GF-D8 (cell line): ENCODE measurements around the gene RTP3.

Source experiments
- DNase-seq: peaks from one replicate; lab custom pipeline; 2025; lab: John Stamatoyannopoulos, UW

The RTP3 gene

GRCh38 chr3:46497556-46498265, at the start of gene RTP3:
Gene RTP3 (plus strand): TSS chr3:46497976. CDS start chr3:46498063, 87 bp downstream.
- DNase-seq: no peak

GRCh38 chr3:46448721-46449120, 49.1 kb upstream of the RTP3 start:
- DNase-seq: no peak

- DNase-seq: no peak
These were observed 47.8 kb upstream of the RTP3 start for GRCh38 chr3:46449755-46450552.

- DNase-seq: no peak
These were observed 44.1 kb upstream of the RTP3 start for GRCh38 chr3:46453526-46454208.

GRCh38 chr3:46454209-46454595, 43.6 kb upstream of the RTP3 start:
- DNase-seq: no peak

- DNase-seq: no peak
These were observed 43.2 kb upstream of the RTP3 start for GRCh38 chr3:46454606-46455005.

GRCh38 chr3:46455231-46456115, 42.3 kb upstream of the RTP3 start:
- DNase-seq: no peak

- DNase-seq: no peak
These were observed 41.7 kb upstream of the RTP3 start for GRCh38 chr3:46456118-46456517.

- no peak for DNase-seq
These were observed 37.7 kb upstream of the RTP3 start for GRCh38 chr3:46460051-46460450.

GRCh38 chr3:46462111-46462510, 35.7 kb upstream of the RTP3 start:
- DNase-seq: no peak

- no peak for DNase-seq
These were observed 35.3 kb upstream of the RTP3 start for GRCh38 chr3:46462511-46462910.

- no peak for DNase-seq
These were observed 34.5 kb upstream of the RTP3 start for GRCh38 chr3:46463120-46463867.

GRCh38 chr3:46463868-46464241, 33.9 kb upstream of the RTP3 start:
- no peak for DNase-seq

GRCh38 chr3:46464326-46465195, 33.2 kb upstream of the RTP3 start, which contains the start of gene LTF:
Gene LTF (minus strand): TSS chr3:46464905. CDS start chr3:46464867, 38 bp downstream.
- no peak for DNase-seq

- DNase-seq: no peak
These were observed 32.6 kb upstream of the RTP3 start for GRCh38 chr3:46465196-46465520.

GRCh38 chr3:46466273-46466672, 31.5 kb upstream of the RTP3 start:
- no peak for DNase-seq

- DNase-seq: no peak
These were observed 30.8 kb upstream of the RTP3 start for GRCh38 chr3:46466871-46467403.

- DNase-seq: no peak
These were observed 30.2 kb upstream of the RTP3 start for GRCh38 chr3:46467562-46467961.

- no peak for DNase-seq
These were observed 28.8 kb upstream of the RTP3 start for GRCh38 chr3:46468753-46469600.
